Activated CD4-positive, alpha-beta memory T cell treated with anti-CD3 and anti-CD28 coated beads, Interleukin-2, amount 10 ng/mL, durations not matched to agents 7 days and 5 days (primary cell): ENCODE data around the gene PGBD2. TPM values are rescaled to one million over a fixed set of nuclear protein-coding genes. Genes with fewer than 3 reads are reported as not detected.
"Not testable (repeated sequence)": the region's sequence is repeated elsewhere in the genome, so short reads cannot be mapped to it uniquely, and the experiment has no call there.

Experiments
- CTCF ChIA-PET: fragments of 350-600 bp; sonication (Branson Sonifier 250); formaldehyde crosslinking; loops from one replicate; lab custom pipeline; 2021; ENCODE audit warnings: antibody characterized with exemption, inconsistent platforms; lab: Charles Lee
- POLR2A ChIA-PET: fragments of 350-600 bp; sonication (Branson Sonifier 250); formaldehyde crosslinking; loops from one replicate; lab custom pipeline; 2021; ENCODE audit warnings: antibody characterized with exemption; lab: Charles Lee
- DNase-seq: peaks from one replicate; pipeline ENCODE4 v3.0.0-alpha.2; 2020
- H3K27ac Mint-ChIP-seq: one replicate; pipeline ENCODE4 v1.8.0; 2021; ENCODE audit warnings: mild to moderate bottlenecking, mixed read lengths
- H3K27me3 Mint-ChIP-seq: one replicate; pipeline ENCODE4 v1.8.0; 2021; ENCODE audit warnings: mixed read lengths
- H3K36me3 Mint-ChIP-seq: one replicate; pipeline ENCODE4 v1.8.0; 2021; ENCODE audit warnings: low read depth, mixed read lengths
- H3K4me1 Mint-ChIP-seq: one replicate; pipeline ENCODE4 v1.8.0; 2021; ENCODE audit warnings: mixed read lengths
- H3K4me3 Mint-ChIP-seq: one replicate; pipeline ENCODE4 v1.8.0; 2021; ENCODE audit warnings: mild to moderate bottlenecking, mixed read lengths
- H3K9me3 Mint-ChIP-seq: one replicate; pipeline ENCODE4 v1.8.0; 2021; ENCODE audit warnings: mixed read lengths
- total RNA-seq, 2 experiments: library from RNA; stranded (reverse); gene quantifications; one replicate each; pipeline ENCODE4 v1.2.3, GENCODE V29; 2021

Gene PGBD2
- total RNA-seq, 2 experiments from 2014 or later, result 6.3 to 6.4 TPM

DNA sequence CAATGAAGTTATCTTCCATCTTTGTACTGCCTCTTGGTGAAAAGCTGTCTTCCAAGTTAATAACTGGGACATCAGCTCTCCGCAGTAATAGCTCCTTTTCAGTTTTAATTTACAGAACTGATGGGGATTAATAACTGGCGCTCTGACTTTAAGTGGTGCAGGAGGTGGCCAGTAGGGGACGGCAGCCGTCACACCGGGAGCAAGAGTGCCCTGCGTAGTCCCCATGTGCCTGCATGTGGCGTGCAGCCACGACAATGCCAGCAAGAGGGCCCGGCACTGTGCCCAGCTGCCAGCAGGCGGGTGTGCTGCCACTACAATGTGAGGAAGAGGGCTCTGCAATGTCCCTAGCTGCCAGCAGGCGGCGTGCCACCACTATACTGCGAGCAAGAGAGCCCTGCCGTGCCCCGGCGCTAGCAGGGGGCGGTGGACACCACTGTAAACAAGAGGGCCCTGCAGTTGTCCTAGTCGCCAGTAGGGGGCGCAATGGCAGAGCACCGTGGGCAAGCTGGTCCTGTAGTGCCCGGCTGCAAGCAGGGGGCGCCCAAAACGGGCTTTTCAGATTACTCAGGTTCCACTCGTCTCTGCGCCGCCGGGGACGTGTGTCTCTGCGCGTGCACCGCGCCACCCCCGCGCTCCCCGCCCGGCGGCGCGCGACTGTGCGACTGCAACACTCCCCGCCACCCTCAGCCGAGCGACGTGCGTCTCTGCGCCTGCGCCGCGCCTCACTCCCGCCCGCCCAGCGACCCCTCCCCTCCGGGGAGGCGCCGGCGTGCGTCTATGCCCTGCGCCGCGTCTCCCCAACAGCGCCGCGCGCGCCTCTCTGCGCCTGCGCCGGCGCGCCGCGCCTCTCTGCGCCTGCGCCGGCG, 38.3 kb downstream of the PGBD2 start:
- DNase-seq, H3K4me3 Mint-ChIP-seq, CTCF ChIA-PET, H3K27ac Mint-ChIP-seq, POLR2A ChIA-PET, H3K36me3 Mint-ChIP-seq, H3K9me3 Mint-ChIP-seq, H3K27me3 Mint-ChIP-seq, H3K4me1 Mint-ChIP-seq: not testable (repeated sequence)

GRCh38 chr1:248945000-248945423, 39.0 kb downstream of the PGBD2 start:
- POLR2A ChIA-PET, H3K27me3 Mint-ChIP-seq, H3K4me3 Mint-ChIP-seq, DNase-seq, H3K27ac Mint-ChIP-seq, H3K36me3 Mint-ChIP-seq, H3K9me3 Mint-ChIP-seq, CTCF ChIA-PET, H3K4me1 Mint-ChIP-seq: not testable (repeated sequence)

- POLR2A ChIA-PET, H3K27me3 Mint-ChIP-seq, H3K36me3 Mint-ChIP-seq, CTCF ChIA-PET, H3K4me3 Mint-ChIP-seq, H3K9me3 Mint-ChIP-seq, H3K4me1 Mint-ChIP-seq, DNase-seq, H3K27ac Mint-ChIP-seq: not testable (repeated sequence)
These were observed 39.4 kb downstream of the PGBD2 start for GRCh38 chr1:248945453-248945852.

DNA sequence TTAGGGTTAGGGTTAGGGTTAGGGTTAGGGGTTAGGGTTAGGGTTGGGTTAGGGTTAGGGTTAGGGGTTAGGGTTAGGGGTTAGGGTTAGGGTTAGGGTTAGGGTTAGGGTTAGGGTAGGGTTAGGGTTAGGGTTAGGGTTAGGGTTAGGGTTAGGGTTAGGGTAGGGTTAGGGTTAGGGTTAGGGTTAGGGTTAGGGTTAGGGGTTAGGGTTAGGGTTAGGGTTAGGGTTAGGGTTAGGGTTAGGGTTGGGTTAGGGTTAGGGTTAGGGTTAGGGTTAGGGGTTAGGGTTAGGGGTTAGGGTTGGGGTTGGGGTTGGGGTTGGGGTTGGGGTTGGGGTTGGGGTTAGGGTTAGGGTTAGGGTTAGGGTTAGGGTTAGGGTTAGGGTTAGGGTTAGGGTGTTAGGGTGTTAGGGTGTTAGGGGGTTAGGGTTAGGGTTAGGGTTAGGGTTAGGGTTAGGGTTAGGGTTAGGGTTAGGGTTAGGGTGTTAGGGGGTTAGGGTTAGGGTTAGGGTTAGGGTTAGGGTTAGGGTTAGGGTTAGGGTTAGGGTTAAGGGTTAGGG, 39.9 kb downstream of the PGBD2 start:
- H3K27ac Mint-ChIP-seq, H3K4me3 Mint-ChIP-seq, H3K4me1 Mint-ChIP-seq, H3K9me3 Mint-ChIP-seq, CTCF ChIA-PET, DNase-seq, H3K36me3 Mint-ChIP-seq, POLR2A ChIA-PET, H3K27me3 Mint-ChIP-seq: not testable (repeated sequence)

Other genes with a start within 250 kb of the PGBD2 start
- not detected for gene OR14I1, start 203.5 kb upstream of the PGBD2 start, total RNA-seq
- gene LYPD8, start 150.5 kb upstream of the PGBD2 start, total RNA-seq, result not detected
- gene SH3BP5L, start 80.3 kb upstream of the PGBD2 start, total RNA-seq, result 10 to 100 TPM; 31.4 to 32.0 TPM
- 10 to 100 TPM; 54.1 to 60.1 TPM for gene ZNF672, start 68.0 kb upstream of the PGBD2 start, total RNA-seq
- 10 to 100 TPM; 45.9 to 49.8 TPM for gene ZNF692, start 47.1 kb upstream of the PGBD2 start, total RNA-seq